Measurements from ENCODE around the gene KASH5.

DNA sequence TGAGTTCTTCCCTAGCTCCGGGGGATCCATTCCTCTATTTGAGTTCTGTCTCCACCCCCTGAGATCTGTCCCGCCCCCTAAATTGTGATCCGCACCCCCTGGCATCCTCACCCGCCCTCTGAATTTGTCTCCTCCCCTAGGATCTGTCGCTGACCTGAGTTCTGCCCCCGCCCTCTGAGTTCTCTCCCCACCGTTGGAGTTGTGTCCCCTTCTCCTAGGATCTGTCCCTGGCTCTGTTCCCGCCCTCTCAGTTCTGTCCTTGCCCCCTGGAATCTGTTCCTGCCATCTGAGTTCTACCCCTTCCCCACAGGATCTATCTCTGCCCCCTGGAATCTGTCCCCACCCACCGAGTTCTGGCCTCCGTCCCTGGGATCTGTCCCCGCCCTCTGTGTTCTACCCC, 54.3 kb downstream of the KASH5 start:
- no peak for TF ChIP-seq POLR2A (IDR thresholded peaks at IDR 0.05; ENCODE audit: low read depth, low read length)
- no peak for TF ChIP-seq POLR2AphosphoS5 (IDR thresholded peaks at IDR 0.05; ENCODE audit: low read depth, low read length)
